NCI-H2107 (cell line): Measurements from ENCODE around the gene ZNF74.

ENCODE experiments used
- DNase-seq: peaks from one replicate; lab custom pipeline; 2025; lab: John Stamatoyannopoulos, UW

The ZNF74 gene

DNA sequence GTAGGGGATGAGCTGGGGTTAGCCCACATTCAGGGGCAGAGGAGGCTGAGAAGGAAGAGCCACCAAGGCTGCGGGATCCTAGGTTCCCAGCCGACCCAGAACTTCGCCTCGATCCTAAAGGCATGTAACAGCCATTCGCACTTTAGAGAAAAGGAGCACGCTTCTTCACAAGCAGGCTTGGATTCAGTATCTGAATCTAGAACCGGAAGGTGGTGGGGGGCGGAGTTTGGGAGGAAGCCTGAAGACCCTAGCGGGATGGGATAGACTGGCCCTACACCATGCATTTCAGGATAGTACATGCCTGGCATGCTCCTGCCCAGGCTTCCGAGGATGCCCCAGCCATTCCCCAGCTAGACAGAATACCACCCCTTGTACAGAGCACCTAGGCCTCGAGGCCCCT lies 39.2 kb downstream of the ZNF74 start:
- DNase-seq, result no peak

DNA sequence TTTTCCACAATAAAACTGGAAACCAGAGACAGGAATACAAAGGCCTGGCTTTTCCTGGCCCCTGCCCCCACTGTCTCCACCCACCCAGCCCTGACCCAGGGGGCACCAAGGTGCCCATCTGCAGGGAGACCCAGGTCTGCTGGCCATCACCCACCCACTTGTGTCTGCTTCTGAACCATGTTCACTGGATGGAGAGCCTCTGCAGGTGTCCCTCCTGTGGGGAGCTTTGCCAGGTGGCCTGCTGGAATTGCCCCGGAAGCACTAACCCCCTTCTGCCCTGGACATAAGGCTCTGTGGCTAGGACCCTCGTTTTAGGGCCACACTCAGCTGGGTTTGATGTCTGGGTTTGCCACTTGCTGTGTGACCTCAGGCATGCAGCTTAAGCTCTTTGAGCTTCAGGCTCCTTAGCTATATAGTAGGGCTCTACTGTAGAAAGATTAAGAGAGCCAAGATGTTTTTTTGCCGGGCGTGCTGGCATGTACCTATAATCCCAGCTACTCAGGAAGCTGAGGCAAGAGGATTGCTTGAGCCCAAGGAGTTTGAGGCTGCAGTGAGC lies 39.8 kb downstream of the ZNF74 start:
- no peak for DNase-seq

DNA sequence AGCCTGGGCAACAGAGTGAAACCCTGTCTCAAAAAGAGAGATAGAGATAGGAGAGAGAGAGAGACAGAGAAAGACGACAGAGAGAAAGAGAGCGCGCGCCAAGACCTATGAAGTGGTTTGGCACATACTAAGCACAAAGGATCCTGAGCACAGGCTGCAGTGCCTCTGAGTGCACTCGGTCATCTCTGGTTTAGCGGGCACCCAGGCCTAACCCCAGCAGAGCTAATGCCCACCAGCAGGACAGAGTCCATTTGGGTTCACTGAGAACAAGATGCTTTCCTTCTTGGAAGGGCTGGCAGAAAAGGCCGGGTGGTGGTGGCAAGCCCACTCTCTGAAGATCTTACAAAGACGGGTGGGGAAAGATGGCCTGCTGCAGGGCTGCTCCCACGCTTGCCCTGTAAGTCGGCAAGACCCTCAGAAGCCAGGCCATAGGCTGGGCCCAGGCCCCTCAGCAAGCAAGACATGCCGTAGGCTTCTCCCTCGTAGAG lies 40.4 kb downstream of the ZNF74 start:
- DNase-seq, result no peak

DNA sequence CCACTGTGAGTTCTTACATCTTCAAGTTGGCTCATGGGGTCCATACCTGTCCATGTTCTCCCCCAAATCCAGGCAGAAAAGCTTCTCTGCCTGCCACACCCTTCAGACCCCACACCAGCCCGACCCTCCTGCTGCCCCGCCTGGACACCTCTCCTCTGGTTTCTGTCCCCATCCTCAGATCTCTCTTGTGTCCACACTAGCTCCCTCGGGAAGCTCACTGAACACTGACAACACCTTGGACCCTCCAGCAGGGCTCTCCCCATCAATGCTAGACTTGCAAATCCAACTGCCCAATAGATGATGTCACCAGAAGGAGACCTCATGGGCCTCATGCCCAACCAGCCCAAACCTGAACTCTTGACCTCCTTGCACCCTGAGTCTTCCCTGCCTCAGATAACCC lies 40.8 kb downstream of the ZNF74 start:
- DNase-seq, result no peak

DNA sequence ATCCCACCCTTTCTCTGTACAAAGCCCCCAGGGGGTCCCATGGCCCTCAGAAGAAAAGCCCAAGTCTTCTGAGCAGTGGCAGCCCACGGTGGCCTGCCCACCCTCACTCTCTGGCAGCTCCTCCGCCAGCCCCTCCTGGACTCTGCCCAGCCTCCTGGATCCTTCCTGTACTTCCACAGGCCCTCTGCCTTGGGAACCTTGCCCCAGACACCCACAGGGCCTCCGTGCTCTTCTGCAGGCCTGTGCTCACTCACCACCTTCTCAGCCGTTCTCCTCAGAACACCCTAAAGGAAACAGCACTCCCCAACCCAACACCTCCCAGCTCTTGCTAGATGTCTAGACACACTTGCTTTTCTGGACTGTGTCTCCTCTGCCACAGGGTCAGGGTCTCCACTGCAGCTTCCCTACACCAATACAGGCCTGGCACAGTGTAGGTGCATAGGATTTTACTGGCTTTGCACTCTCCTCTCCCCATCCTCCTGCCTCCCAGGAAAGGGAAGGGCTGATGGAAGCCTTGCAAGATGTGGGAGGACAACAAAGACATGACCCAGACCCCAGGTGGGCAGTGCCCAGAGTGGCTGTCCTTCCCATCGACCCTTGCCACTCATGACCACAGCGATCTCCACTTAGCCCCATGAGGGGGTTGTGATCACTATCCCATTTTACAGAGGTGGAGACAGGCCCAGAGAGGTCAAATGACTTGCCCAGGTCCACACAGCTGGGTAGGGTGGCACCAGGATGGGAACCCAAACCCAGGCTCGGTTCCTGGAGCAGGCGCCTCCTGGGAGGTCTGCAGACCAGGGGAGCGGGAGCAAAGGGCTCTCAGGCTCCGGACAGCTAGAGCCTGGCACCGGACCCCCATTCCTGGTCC lies 41.7 kb downstream of the ZNF74 start:
- DNase-seq, result no peak

DNA sequence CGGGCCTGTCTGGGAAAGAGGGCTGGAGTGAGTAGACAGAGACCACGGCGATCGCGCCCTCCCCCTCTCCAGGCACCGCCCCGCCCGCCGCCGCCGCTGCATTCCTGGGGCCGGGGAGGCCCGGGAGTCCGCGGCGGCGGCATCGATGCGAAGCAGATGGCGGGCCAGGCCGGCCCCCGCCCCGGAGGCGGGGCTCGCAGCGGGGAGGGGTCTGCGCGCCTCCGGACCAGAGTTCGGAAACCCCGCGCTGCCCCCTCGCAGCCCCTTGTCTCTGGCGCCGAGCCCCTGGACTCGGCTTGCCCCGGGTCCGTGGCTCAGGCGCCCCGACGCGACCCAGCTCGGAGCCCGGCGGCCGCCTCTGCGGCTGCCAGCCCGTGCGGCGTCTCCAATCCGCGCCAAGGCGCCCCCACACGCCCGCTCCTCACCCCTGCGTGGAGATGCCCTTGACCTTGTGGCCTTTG lies 42.4 kb downstream of the ZNF74 start:
- no peak for DNase-seq

DNA sequence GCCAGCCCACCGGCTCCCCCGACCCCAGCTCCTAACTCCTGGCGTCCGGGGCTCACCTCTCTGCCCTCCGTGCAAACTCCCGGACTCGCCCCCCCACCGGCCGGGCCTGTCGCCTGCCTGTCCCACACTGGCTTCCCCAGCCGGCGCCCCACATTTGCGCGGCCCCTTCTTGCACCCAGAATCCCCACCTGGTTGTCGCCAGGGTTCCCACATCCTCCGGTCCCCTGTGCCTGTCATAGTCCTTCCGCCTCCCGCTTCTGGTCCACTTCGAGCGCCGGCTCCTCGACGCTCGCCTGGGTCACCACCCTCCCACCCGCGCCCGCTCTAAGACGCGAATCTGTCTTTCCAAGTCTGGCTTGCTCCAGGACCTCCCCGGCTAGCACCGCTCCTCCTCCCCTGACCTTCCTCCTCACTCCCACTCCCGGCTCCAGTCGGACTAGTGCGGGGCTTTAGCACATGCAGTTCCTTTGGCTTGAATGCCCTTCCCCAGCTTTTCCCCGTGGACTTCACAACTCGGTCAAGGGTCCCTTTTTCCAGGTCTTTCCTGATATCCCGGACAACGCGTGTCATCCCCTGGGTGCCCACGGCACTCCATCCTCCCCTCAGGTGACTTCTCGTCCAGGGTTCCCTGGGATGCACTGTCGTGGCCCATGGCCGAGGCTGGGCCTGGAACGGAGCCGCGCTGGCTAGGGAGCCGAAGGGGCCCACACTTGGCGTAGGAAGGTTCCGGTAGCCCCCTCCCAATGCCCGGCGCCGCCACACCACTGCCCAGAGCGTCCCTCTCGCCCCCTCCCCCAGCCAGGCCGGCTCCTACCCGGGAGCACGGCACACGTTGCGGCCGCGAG lies 43.0 kb downstream of the ZNF74 start:
- no peak for DNase-seq

DNA sequence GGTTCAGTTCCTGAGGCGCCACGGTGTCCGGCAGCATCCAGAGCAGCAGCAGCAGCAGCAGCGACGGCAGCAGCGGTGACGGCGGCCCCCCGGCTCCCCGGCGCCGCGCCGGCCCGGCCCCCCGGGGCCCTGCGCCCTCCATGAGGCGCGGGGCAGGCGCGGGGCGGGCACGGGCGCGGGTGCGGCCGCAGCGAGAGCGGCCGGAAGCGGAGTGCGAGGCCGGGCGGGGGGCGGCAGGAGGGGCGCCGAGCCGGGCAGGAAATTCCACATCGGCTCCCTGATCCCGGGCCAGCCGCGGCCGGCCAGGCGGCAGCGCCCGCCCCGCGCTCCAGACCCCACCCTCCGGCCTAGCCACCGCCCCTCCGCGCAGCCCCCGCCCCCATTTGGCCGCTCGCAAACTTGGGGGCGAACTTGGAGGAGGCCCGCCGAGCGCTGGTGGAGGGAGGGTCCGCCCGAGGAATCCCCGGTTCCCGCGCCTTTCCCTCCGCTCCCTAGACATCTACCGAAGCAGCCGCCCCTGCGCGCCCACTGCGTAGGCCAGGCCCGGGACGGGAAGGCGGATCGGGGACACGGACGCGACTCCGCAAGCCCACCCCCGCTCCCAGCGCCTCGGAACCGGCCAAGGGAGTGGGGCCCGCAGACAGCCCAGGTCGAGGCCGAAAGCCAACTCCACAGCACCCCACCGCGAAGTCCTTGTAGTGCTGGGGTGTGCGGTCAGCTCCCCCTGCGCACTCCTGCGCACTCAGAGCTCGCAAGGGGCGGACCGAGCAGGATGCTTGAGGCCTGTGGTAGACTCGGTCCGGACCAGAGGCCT lies 43.9 kb downstream of the ZNF74 start, which contains the start of gene SCARF2:
TSS of gene SCARF2 (minus strand) at position 213 of the 814 bp plus-strand sequence. CDS start at position 142, 71 bp downstream.
- no peak for DNase-seq

DNA sequence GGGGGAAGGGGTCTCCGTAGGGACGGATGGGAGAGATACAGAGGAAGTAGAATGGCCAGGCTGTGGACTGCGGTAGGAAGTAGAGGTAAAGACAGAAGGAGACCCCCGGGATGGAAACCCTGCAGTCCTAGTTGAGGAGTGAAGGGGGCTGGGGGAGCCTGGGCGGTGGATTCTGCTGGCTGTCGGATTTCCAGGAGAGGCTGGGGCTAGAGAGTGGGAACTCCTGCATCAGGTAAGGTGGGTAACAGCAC lies 44.4 kb downstream of the ZNF74 start:
- no peak for DNase-seq

DNA sequence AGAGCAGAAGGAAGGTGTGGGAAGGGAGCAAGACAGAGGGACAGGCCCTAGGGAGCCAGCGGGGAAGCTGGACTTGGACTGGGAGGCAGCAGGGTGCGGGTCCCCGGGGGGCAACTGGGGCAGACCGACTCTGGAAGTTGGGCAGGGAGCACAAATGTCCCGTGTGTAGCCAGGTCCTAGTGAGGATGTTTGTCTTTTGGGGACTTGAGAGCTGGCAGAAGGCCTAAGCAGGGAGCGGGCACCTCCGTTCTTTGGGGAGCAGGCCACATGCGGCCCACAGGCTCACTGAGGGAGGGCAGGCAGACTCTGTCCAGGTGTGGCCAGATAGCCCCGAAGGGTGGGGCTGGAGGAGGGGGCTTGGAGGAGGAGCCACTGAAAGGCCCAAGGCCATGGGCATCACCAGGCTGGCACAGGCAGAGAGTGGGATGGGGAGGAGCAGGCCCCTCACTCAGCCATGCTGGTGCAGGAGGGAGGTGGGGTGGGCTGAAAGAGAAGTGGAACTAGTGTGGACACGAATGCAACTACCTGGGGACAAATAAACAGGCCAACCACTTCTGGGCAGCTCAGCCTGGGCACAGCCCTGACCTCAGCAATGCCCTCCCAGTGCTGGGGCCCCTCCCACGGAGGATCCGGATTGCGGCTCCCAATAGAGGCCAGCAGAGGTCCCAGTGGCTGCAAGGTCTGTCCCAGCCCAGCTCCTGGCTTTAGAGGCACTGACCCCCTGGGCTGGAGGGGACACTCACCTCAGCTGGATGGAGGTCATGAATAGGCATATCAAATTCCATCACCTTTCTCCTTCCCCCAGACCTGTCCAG lies 44.9 kb downstream of the ZNF74 start:
- no peak for DNase-seq

DNA sequence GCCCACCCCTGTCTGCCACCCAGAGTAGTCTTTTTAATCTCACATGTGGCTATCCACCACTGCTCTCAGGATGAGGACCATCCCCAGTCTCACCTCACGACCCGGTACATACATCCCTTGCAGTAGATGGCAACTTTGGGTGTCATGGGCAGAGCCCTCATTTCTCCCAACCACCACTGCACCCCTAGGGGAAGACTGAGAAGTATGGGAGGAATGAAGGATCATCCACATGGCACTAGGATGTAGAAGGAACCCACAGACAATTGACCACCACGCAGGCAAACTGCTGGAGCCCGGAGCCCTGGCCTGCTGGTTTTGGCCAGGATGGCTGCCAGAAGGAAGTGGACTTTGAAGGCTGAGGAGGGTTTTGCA lies 45.6 kb downstream of the ZNF74 start:
- no peak for DNase-seq

DNA sequence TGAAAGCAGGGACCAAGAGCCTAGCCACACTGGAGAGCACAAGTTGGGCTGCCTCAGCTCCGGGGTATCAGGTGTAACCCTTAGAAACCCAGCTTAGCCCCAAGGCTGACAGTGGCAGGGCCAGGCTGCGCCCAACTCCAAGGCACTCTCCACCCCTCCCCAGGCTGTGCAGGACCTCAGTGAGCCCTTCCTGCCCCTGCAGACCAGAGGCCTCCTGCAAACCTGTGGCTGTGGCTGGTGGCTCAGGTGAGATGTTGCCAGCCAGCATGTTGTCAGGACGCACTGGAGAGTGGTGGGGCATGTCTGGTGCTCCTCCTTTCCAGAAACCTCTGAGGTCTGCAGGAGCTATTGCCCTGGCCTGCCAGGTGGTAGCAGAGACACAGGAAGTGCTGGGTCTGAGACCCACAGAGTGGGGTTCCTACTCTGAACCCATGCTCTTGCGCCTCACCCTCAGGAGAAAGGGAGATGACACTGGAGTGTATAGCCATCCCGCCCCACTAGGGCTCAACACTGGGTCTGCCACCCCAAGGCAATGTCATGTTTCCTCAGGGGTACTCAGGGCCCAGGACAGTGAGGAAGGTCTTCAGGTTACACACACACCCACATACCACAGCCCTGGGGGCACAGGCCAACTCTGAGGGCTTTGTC lies 46.1 kb downstream of the ZNF74 start:
- no peak for DNase-seq

DNA sequence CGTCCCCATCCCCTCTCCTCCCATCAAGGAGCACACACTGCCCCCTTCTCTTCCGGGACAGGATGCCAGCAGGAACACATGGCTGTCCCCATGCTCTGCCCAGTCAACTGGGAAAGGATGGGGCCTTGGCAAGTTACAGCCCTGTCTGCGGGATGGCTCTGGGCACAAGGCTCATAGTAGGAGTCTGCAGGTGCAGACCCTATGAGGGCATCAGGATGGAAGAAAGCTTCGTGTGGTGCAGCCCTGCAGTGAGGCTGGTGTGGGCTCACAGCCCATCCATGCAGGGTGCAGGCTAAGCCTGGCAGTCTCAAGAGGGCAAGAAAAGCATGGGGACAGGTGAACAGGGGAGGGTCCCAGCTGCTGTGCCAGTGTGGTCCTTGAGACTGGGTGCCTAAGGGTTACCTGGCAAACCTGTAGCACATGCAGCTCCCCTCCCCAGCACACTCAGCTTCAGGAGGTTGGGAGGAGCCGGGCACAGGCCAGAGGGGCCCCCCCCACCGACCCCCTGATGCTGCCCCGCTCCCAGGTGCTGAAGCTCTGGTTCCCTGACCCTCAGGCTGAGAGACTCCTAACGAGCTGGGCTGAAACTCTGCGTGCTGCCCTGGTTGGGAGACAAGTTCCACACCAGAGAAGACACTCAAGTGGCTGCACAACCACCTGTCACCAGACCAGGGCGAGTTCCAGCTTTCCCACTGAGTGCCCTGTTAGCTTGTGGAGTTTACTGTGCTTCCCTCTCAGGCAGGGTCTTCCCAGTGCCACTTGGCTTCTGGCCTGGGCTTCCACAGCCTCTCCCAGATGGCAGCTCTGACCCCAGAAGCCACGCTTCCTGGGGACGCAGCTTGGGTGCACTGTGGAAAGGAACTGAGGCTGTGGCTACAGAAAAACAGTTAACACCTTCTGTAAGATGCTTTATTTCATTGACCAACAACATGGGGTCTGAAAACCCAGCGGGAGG lies 47.0 kb downstream of the ZNF74 start:
- no peak for DNase-seq

DNA sequence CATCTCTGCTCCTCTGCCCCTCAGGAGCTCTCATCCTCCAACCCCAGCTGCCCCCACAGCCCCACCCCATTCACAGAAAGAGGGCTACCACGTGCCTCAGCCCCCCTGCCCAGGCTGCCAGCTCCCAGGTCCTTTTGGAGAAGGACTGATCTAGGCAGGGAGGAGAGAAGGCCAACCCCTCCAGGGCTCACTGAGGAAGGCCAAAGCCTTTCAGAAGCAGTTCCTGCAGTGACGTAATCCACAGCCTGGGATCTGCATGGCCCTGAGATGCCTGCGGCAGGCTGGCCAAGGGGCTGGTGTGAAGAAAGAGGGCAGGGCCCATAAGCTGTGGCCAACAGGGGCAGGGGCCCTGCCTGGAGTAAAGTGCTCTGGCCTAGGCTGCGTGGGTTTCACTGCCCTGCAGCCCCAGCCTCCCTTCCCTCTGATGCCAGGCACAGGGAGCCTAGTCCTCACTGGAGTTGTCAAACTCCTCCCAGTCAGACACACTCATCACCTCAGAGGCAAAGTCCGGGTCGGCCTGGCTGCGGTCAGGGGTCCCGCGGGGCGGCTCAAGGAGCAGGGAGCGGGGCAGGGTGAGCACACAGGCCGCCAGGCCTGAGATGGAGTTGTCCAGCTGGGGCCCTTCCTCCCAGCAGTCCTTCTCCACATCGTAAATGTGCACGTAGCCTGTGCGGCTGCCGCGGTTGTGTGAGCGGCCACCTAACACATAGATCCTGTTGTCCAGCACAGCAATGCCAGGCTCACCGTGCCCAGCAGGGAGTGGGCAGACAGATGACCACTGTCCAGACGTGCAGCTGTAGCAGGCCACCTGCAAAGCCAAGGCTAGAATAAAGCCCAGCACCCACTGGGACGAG lies 47.9 kb downstream of the ZNF74 start:
- DNase-seq, result no peak

DNA sequence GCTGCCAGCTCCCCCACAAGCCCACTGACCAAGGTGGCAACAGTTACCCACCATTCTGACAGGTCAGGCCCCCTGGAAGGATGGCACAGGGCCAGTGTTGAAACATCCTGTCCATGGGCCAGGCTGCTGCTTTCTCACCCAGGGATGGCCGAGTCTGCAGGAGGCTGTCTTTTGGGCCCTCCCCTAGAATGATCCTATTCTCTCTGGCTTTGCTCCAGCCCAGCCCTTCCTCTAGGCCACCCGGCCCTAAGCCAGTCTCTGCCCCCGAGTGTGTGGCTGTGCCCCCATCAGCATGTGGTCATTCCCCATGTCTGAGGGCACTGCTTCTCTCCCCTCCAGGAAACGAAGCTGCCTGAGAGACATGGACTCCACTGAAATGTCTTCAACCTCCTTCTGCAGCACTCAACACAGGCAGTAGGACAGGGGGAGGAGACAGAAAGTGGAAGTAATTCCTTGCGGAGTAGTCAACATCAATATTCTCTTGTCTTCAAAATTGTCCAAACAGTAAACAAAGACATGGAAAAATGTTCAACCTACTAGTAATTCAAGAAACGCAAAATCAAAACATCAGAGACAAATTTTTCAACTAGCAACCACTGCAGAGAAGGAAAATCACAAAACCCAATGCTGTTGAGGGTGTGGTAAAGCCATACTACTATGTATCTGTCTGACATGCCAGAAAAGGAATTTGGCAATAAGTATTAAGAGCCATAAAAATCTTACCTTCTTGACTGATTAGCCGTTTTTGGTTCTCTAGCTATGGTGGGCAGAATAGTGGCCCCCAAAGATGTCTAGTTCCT lies 48.7 kb downstream of the ZNF74 start:
- no peak for DNase-seq

DNA sequence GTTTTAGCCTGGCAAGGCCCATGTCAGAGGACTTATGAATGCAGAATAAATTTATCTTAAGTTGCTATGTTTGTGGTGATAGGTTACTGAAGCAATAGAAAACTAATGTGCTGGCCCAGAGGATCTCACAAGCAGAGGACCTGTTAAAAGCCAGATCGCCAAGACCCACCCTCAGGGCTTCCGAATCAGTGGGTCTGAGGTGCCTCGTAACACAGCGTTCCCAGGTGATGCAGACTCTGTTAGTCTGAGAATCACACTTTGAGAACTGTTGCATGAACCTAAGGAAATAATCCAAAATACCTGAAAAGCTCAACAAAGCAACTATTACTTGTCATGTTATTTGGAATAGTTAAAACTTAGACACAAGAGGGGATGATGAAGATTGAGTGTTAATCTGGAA lies 50.4 kb downstream of the ZNF74 start:
- no peak for DNase-seq

DNA sequence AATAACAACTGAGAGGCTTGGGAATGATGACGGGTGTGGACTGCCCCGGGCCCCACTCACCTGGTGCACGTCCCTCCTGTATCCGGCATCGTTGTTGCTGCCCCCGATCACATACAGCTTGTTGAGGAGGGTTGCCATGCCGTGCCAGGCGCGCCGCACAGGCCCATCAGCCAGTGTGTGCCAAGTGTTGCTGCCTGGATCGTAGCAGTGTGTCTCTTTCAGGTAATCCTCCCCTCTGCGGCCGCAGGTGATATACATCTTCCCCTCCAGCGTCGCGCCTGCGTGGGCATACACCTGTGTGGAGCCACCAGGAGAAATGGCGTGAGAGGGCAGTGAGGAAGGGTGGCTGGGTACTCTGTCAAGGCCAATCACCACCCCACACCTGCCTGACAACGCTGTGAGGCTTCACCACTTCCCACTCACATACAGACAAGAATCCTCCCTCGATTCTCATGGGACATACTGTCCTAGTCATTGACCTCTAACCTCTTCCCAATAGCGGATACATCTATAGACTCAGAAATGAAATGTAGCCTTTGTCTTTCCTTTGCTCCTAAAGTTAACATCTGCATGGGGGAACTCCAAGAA lies 52.5 kb downstream of the ZNF74 start:
- no peak for DNase-seq
